HepG2 (cell line): ENCODE data around the gene CPAMD8. TPM values are rescaled to one million over a fixed set of nuclear protein-coding genes. Genes with fewer than 3 reads are reported as not detected.

ENCODE experiments used
- CENPX ChIP-seq: sonication (generic); formaldehyde crosslinking; IDR thresholded peaks from 2 replicates; pipeline ENCODE4 v1.9.0; 2021; ENCODE audit warnings: mild to moderate bottlenecking, missing genetic modification reagents, moderate library complexity
- ELK4 ChIP-seq: sonication (generic); formaldehyde crosslinking; IDR thresholded peaks from 2 replicates; pipeline ENCODE4 v1.9.0; 2021; ENCODE audit warnings: missing genetic modification reagents, borderline replicate concordance
- FOXP1 ChIP-seq, 2 experiments: fragments of 450-650 bp in 1 of 2; IDR thresholded peaks; 2 replicates each; pipeline ENCODE4 v1.6.1; 2017 to 2018; ENCODE audit warnings: antibody characterized with exemption in 1 of 2
- HMGA1 ChIP-seq: sonication (generic); formaldehyde crosslinking; conservative IDR thresholded peaks from 2 replicates; pipeline ENCODE4 v1.4.0; 2020; ENCODE audit warnings: missing genetic modification reagents
- KLF12 ChIP-seq: sonication (generic); formaldehyde crosslinking; IDR thresholded peaks from 2 replicates; pipeline ENCODE4 v1.4.0; 2020; ENCODE audit warnings: missing genetic modification reagents, borderline replicate concordance
- LRRFIP1 ChIP-seq: sonication (generic); formaldehyde crosslinking; conservative IDR thresholded peaks from 2 replicates; pipeline ENCODE4 v1.4.0; 2020; ENCODE audit warnings: missing genetic modification reagents
- NFIB ChIP-seq: sonication (generic); formaldehyde crosslinking; IDR thresholded peaks from 2 replicates; pipeline ENCODE4 v1.9.0; 2021; ENCODE audit warnings: missing genetic modification reagents, mild to moderate bottlenecking, borderline replicate concordance
- PATZ1 ChIP-seq: sonication (generic); formaldehyde crosslinking; IDR thresholded peaks from 2 replicates; pipeline ENCODE4 v1.4.0; 2020; ENCODE audit warnings: missing genetic modification reagents
- PREB ChIP-seq: sonication (generic); formaldehyde crosslinking; IDR thresholded peaks from 2 replicates; pipeline ENCODE4 v1.4.0; 2020; ENCODE audit warnings: missing genetic modification reagents
- RBFOX2 ChIP-seq: fragments of 200-400 bp; formaldehyde crosslinking; IDR thresholded peaks from 2 replicates; pipeline ENCODE4 v1.6.1; 2017; ENCODE audit warnings: low read depth, mild to moderate bottlenecking, low read length
- SYNCRIP ChIP-seq: fragments of 200-400 bp; formaldehyde crosslinking; IDR thresholded peaks from 2 replicates; pipeline ENCODE4 v1.6.1; 2018; ENCODE audit warnings: mild to moderate bottlenecking, low read depth, low read length; ENCODE audit not compliant: insufficient read depth
- ZNF276 ChIP-seq: sonication (generic); formaldehyde crosslinking; IDR thresholded peaks from 2 replicates; pipeline ENCODE4 v1.4.0; 2020; ENCODE audit warnings: mild to moderate bottlenecking, low read depth, missing genetic modification reagents
- ZNF670 ChIP-seq: sonication (generic); formaldehyde crosslinking; IDR thresholded peaks from 2 replicates; pipeline ENCODE4 v1.8.0; 2022; ENCODE audit warnings: mild to moderate bottlenecking, missing genetic modification reagents, borderline replicate concordance
- ZSCAN31 ChIP-seq: sonication (generic); formaldehyde crosslinking; IDR thresholded peaks from 2 replicates; pipeline ENCODE4 v1.5.0; 2020; ENCODE audit warnings: low read depth, mild to moderate bottlenecking, missing genetic modification reagents
- polyA plus RNA-seq, 8 experiments: library from polyadenylated mRNA; depleted of rRNA in 3 of 8; stranded (reverse) in 7 of 8; unstranded in 1 of 8; fragments of >200 nt; fragmentation: Illumina TruSeq in 4 of 8; extraction: Trizol in 4 of 8; gene quantifications; 2 replicates each; pipeline versions ENCODE4 v1.2.1 to v1.2.3, GENCODE V29; 2011 to 2016; ENCODE audit warnings: low read depth in 4 of 8, missing spikeins in 1 of 8, mixed read lengths in 1 of 8; ENCODE audit not compliant: insufficient read depth in 1 of 8
- total RNA-seq, 5 experiments: library from RNA; depleted of rRNA; stranded (reverse); fragments of >200 nt; fragmentation: Illumina TruSeq; extraction: Trizol; gene quantifications; 2 replicates each; pipeline ENCODE4 v1.2.3, GENCODE V29; 2016; ENCODE audit warnings: low read depth in 1 of 5

CPAMD8 gene
- total and polyA plus RNA-seq, 2 of the 13 experiments (the other 11 are each of a cell fraction or from before 2014, with no cell fraction given), result 0.29 to 0.34 TPM

- no peak for TF ChIP-seq FOXP1 (IDR thresholded peaks at IDR 0.05)
- TF ChIP-seq FOXP1 (CRISPR knock-in tag; IDR thresholded peaks at IDR 0.05), result no peak
- TF ChIP-seq ZNF276 (CRISPR knock-in tag), result no peak
- no peak for TF ChIP-seq PREB
- TF ChIP-seq ZSCAN31, result no peak
- no peak for TF ChIP-seq KLF12
- no peak for TF ChIP-seq NFIB
- TF ChIP-seq ZNF670, result no peak
- TF ChIP-seq HMGA1 (CRISPR knock-in tag), result no peak
- no peak for TF ChIP-seq SYNCRIP
- TF ChIP-seq ELK4 (CRISPR knock-in tag), result no peak
- no peak for TF ChIP-seq LRRFIP1
- no peak for TF ChIP-seq PATZ1 (CRISPR knock-in tag)
- TF ChIP-seq CENPX (CRISPR knock-in tag), result no peak
- no peak for TF ChIP-seq RBFOX2
These were observed 173.5 kb downstream of the CPAMD8 start (continued) for GRCh38 chr19:16853066-16853465.
